ENCODE measurements around the gene VAV2. TPM values are rescaled to one million over a fixed set of nuclear protein-coding genes. Genes with fewer than 3 reads are reported as not detected.
"Not testable (repeated sequence)": the region's sequence is repeated elsewhere in the genome, so short reads cannot be mapped to it uniquely, and the experiment has no call there.

The VAV2 gene
- polyA plus RNA-seq, 1 donor: 17.3 TPM

- no peak for DNase-seq
These were observed 4.7 kb upstream of the VAV2 start for GRCh38 chr9:133996531-133997520.

GRCh38 chr9:133995012-133995896 lies 3.1 kb upstream of the VAV2 start:
- DNase-seq: no peak

- DNase-seq: peak; percentile 79
These were observed 2.4 kb upstream of the VAV2 start for GRCh38 chr9:133994353-133995011.

GRCh38 chr9:133993635-133994253 lies 1.6 kb upstream of the VAV2 start:
- no peak for DNase-seq

- peak; percentile 87 for DNase-seq
These were observed 883 bp upstream of the VAV2 start for GRCh38 chr9:133992780-133993634.

GRCh38 chr9:133991214-133991921 lies 756 bp downstream of the VAV2 start:
- DNase-seq: no peak

- DNase-seq: no peak
These were observed 1.5 kb downstream of the VAV2 start for GRCh38 chr9:133990366-133991213.

- no peak for DNase-seq
These were observed 2.3 kb downstream of the VAV2 start for GRCh38 chr9:133989625-133990365.

- not testable (repeated sequence) for DNase-seq
These were observed 3.4 kb downstream of the VAV2 start for GRCh38 chr9:133988771-133989170.

- no peak for DNase-seq
These were observed 4.0 kb downstream of the VAV2 start for GRCh38 chr9:133987946-133988665.

GRCh38 chr9:133987446-133987788 lies 4.7 kb downstream of the VAV2 start:
- DNase-seq: no peak

- no peak for DNase-seq
These were observed 5.2 kb downstream of the VAV2 start for GRCh38 chr9:133986774-133987445.

- no peak for DNase-seq
These were observed 6.1 kb downstream of the VAV2 start for GRCh38 chr9:133986061-133986460.

GRCh38 chr9:133982971-133983720 lies 9.0 kb downstream of the VAV2 start:
- no peak for DNase-seq

- no peak for DNase-seq
These were observed 10.0 kb downstream of the VAV2 start for GRCh38 chr9:133981958-133982681.

- DNase-seq: no peak
These were observed 10.6 kb downstream of the VAV2 start for GRCh38 chr9:133981589-133981957.

Measured in hindlimb muscle (tissue), 1 donor.